HCT116 (cell line): Measurements from ENCODE around the gene TNIP3.

Experiments used
- CTCF ChIP-seq, 3 experiments: fragments of 200-600 bp in 1 of 3; sonication (generic) in 1 of 3; IDR thresholded peaks in 2 of 3; conservative IDR thresholded peaks in 1 of 3; 2 replicates each; pipeline ENCODE4 v1.5.1; 2012 to 2017; ENCODE audit warnings: low read depth in 2 of 3, low read length in 2 of 3, antibody characterized with exemption in 1 of 3, borderline replicate concordance in 1 of 3, control low read depth in 1 of 3, mild to moderate bottlenecking in 1 of 3, mixed read lengths in 1 of 3, mixed run types in 1 of 3, moderate library complexity in 1 of 3; ENCODE audit not compliant: insufficient read depth in 1 of 3
- POLR2AphosphoS5 ChIP-seq: IDR thresholded peaks from 2 replicates; pipeline ENCODE4 v1.6.1; 2011; ENCODE audit warnings: mild to moderate bottlenecking, low read depth, low read length, moderate library complexity

- no peak for TF ChIP-seq CTCF (IDR thresholded peaks at IDR 0.05 in 2 of 3, conservative IDR thresholded peaks at IDR 0.05 in 1 of 3; ENCODE audit: borderline replicate concordance in 1 of 3, insufficient read depth in 1 of 3, low read depth in 2 of 3, low read length in 2 of 3)
- no peak for TF ChIP-seq POLR2AphosphoS5
Measured at GRCh38 chr4:121165206-121165605, 1.1 kb upstream of the TNIP3 start.
